HCT116 (cell line): ENCODE measurements around the gene MOV10. TPM values are rescaled to one million over a fixed set of nuclear protein-coding genes. Genes with fewer than 3 reads are reported as not detected.

Experiments used
- ATAC-seq: fragments of 200-7000 bp; cut with Tn5 transposase; 2 replicates; pipeline ENCODE4 v1.9.1; 2020; ENCODE audit warnings: mild to moderate bottlenecking, moderate library complexity
- BruUV-seq: library from RNA; stranded (reverse); fragments of 400-500 nt; replicated peaks from 2 replicates; lab custom pipeline; 2021; lab: Mats Ljungman, UMichigan
- CTCF ChIA-PET: fragments of 300-600 bp; sonication (Branson Sonifier 250); formaldehyde crosslinking; loops from one replicate; lab custom pipeline; 2021; ENCODE audit warnings: antibody characterized with exemption; lab: Charles Lee
- POLR2A ChIA-PET: fragments of 300-600, 350-600 bp; sonication (Branson Sonifier 250); formaldehyde crosslinking; loops from one replicate; lab custom pipeline; 2021; ENCODE audit warnings: antibody characterized with exemption; lab: Charles Lee
- RAD21 ChIA-PET, 2 experiments: fragments of 300-600 bp; sonication (Branson Sonifier 250); formaldehyde crosslinking; loops; one replicate each; lab custom pipeline; 2023; ENCODE audit warnings: low total read pairs in 2 of 2; ENCODE audit not compliant: uncharacterized antibody in 2 of 2, unreplicated experiment in 2 of 2, low non-redundant PET in 1 of 2; lab: Charles Lee
- DNase-seq: peaks from one replicate; pipeline ENCODE4 v3.0.0-alpha.2; 2010; ENCODE audit warnings: low read depth, low spot score
- H2AFZ ChIP-seq: fragments of 200-600 bp; shearing (Covaris generic), sonication (generic); 2 replicates; pipeline ENCODE4 v1.6.1; 2017; ENCODE audit warnings: low read depth, mixed run types, mixed read lengths, antibody characterized with exemption, low read length; ENCODE audit not compliant: poor library complexity, severe bottlenecking
- H3K27ac ChIP-seq: 2 replicates; pipeline ENCODE4 v1.5.1; 2012; ENCODE audit warnings: low read depth, low read length
- H3K27me3 ChIP-seq: fragments of 200-600 bp; sonication (generic); 2 replicates; pipeline ENCODE4 v1.6.1; 2016; ENCODE audit warnings: mixed run types, low read length, mixed read lengths; ENCODE audit not compliant: insufficient read depth
- H3K36me3 ChIP-seq, 2 experiments: fragments of 200-500 bp in 1 of 2; fragments of 200-600 bp in 1 of 2; sonication (Bioruptor generic) in 1 of 2; sonication (generic) in 1 of 2; 2 replicates each; pipeline versions ENCODE4 v1.5.1 to v1.6.1; 2014 to 2016; ENCODE audit warnings: low read length in 2 of 2, inconsistent platforms in 1 of 2, mixed read lengths in 1 of 2, mixed run types in 1 of 2; ENCODE audit not compliant: insufficient read depth in 2 of 2, control insufficient read depth in 1 of 2
- H3K4me1 ChIP-seq, 2 experiments: fragments of 200-600 bp in 1 of 2; sonication (generic) in 1 of 2; 2 replicates each; pipeline versions ENCODE4 v1.5.1 to v1.6.1; 2012 to 2017; ENCODE audit warnings: low read length in 2 of 2, inconsistent platforms in 1 of 2, mild to moderate bottlenecking in 1 of 2, mixed read lengths in 1 of 2, mixed run types in 1 of 2, moderate library complexity in 1 of 2; ENCODE audit not compliant: insufficient read depth in 2 of 2, control insufficient read depth in 1 of 2
- H3K4me2 ChIP-seq: fragments of 200-600 bp; sonication (generic); 2 replicates; pipeline ENCODE4 v1.6.1; 2017; ENCODE audit warnings: mixed run types, low read length, mixed read lengths
- H3K4me3 ChIP-seq, 2 experiments: fragments of 200-600 bp in 1 of 2; sonication (generic) in 1 of 2; replicated peaks in 1 of 2; 2 replicates each; pipeline ENCODE4 v1.5.1; 2011 to 2016; ENCODE audit warnings: low read length in 2 of 2, control low read depth in 1 of 2, low read depth in 1 of 2, mild to moderate bottlenecking in 1 of 2, mixed read lengths in 1 of 2, mixed run types in 1 of 2
- H3K79me2 ChIP-seq: fragments of 200-600 bp; sonication (generic); 2 replicates; pipeline ENCODE4 v1.6.1; 2017; ENCODE audit warnings: mild to moderate bottlenecking, mixed run types, low read length, moderate library complexity, mixed read lengths; ENCODE audit not compliant: insufficient read depth
- H3K9ac ChIP-seq: fragments of 200-600 bp; sonication (generic); 2 replicates; pipeline ENCODE4 v1.6.1; 2016; ENCODE audit warnings: low read length, mixed read lengths
- H3K9me2 ChIP-seq: fragments of 200-600 bp; sonication (generic), shearing (Covaris generic); 2 replicates; pipeline ENCODE4 v1.6.1; 2017; ENCODE audit warnings: mixed run types, mild to moderate bottlenecking, moderate library complexity; ENCODE audit not compliant: insufficient read depth
- H3K9me3 ChIP-seq, 2 experiments: fragments of 200-500 bp in 1 of 2; fragments of 200-600 bp in 1 of 2; sonication (Bioruptor generic) in 1 of 2; sonication (generic) in 1 of 2; 2 replicates each; pipeline ENCODE4 v1.6.1; 2014 to 2017; ENCODE audit warnings: low read length in 2 of 2, mixed read lengths in 2 of 2, inconsistent platforms in 1 of 2, low read depth in 1 of 2, mild to moderate bottlenecking in 1 of 2, mixed run types in 1 of 2, moderate library complexity in 1 of 2; ENCODE audit not compliant: control insufficient read depth in 1 of 2, insufficient read depth in 1 of 2
- H4K20me1 ChIP-seq: fragments of 200-600 bp; sonication (generic), shearing (Covaris generic); 2 replicates; pipeline ENCODE4 v1.6.1; 2017; ENCODE audit warnings: mixed run types, mild to moderate bottlenecking, moderate library complexity; ENCODE audit not compliant: insufficient read depth
- ATF3 ChIP-seq: IDR thresholded peaks from 2 replicates; pipeline ENCODE4 v1.6.1; 2012
- CBX3 ChIP-seq: IDR thresholded peaks from 2 replicates; pipeline ENCODE4 v1.6.1; 2012; ENCODE audit warnings: low read depth
- CEBPB ChIP-seq: IDR thresholded peaks from 2 replicates; pipeline ENCODE4 v1.6.1; 2012; ENCODE audit warnings: low read depth
- CTCF ChIP-seq, 3 experiments: fragments of 200-600 bp in 1 of 3; sonication (generic) in 1 of 3; IDR thresholded peaks in 2 of 3; conservative IDR thresholded peaks in 1 of 3; 2 replicates each; pipeline ENCODE4 v1.5.1; 2012 to 2017; ENCODE audit warnings: low read depth in 2 of 3, low read length in 2 of 3, antibody characterized with exemption in 1 of 3, borderline replicate concordance in 1 of 3, control low read depth in 1 of 3, mild to moderate bottlenecking in 1 of 3, mixed read lengths in 1 of 3, mixed run types in 1 of 3, moderate library complexity in 1 of 3; ENCODE audit not compliant: insufficient read depth in 1 of 3
- EGR1 ChIP-seq: IDR thresholded peaks from 2 replicates; pipeline ENCODE4 v1.6.1; 2012; ENCODE audit warnings: low read depth
- ELF1 ChIP-seq: IDR thresholded peaks from 2 replicates; pipeline ENCODE4 v1.6.1; 2012; ENCODE audit warnings: low read depth, borderline replicate concordance
- EZH2 ChIP-seq: fragments of 200-600 bp; sonication (generic); IDR thresholded peaks from 2 replicates; pipeline ENCODE4 v1.6.1; 2017; ENCODE audit warnings: antibody characterized with exemption, mixed run types
- EZH2phosphoT487 ChIP-seq: fragments of 200-600 bp; IDR thresholded peaks from 2 replicates; pipeline ENCODE4 v1.6.1; 2018; ENCODE audit warnings: antibody characterized with exemption, borderline replicate concordance
- JUND ChIP-seq: IDR thresholded peaks from 2 replicates; pipeline ENCODE4 v1.6.1; 2012
- MAX ChIP-seq: IDR thresholded peaks from 2 replicates; pipeline ENCODE4 v1.6.1; 2012
- POLR2AphosphoS5 ChIP-seq: IDR thresholded peaks from 2 replicates; pipeline ENCODE4 v1.6.1; 2011; ENCODE audit warnings: mild to moderate bottlenecking, low read depth, low read length, moderate library complexity
- RAD21 ChIP-seq: IDR thresholded peaks from 2 replicates; pipeline ENCODE4 v1.6.1; 2012; ENCODE audit warnings: low read depth, mild to moderate bottlenecking
- REST ChIP-seq: IDR thresholded peaks from 2 replicates; pipeline ENCODE4 v1.6.1; 2012; ENCODE audit warnings: low read depth
- SIN3A ChIP-seq: IDR thresholded peaks from 2 replicates; pipeline ENCODE4 v1.6.1; 2012; ENCODE audit warnings: low read depth
- SRF ChIP-seq: IDR thresholded peaks from 2 replicates; pipeline ENCODE4 v1.6.1; 2012; ENCODE audit warnings: low read depth
- TCF7L2 ChIP-seq: IDR thresholded peaks from 2 replicates; pipeline ENCODE4 v1.7.0; 2011; ENCODE audit warnings: borderline replicate concordance, inconsistent platforms; ENCODE audit not compliant: insufficient read depth, insufficient read length; ENCODE audit errors: extremely low read depth
- YY1 ChIP-seq: IDR thresholded peaks from 2 replicates; pipeline ENCODE4 v1.6.1; 2011; ENCODE audit warnings: low read length, low read depth, moderate library complexity, mild to moderate bottlenecking; ENCODE audit not compliant: insufficient replicate concordance; ENCODE audit errors: extremely low read depth
- ZBTB33 ChIP-seq: IDR thresholded peaks from 2 replicates; pipeline ENCODE4 v1.6.1; 2011; ENCODE audit warnings: mild to moderate bottlenecking, low read length, moderate library complexity; ENCODE audit not compliant: insufficient replicate concordance; ENCODE audit errors: extremely low read depth
- ZNF274 ChIP-seq: fragments of 200-500 bp; sonication (Bioruptor generic); IDR thresholded peaks from 2 replicates; pipeline ENCODE4 v1.6.1; 2014; ENCODE audit warnings: mild to moderate bottlenecking, low read depth, low read length, inconsistent platforms
- intact Hi-C: fragments of 100-400 bp; cut with micrococcal nuclease; formaldehyde crosslinking; loops from 2 replicates; pipeline ENCODE4 v1.10.0; 2022
- total RNA-seq: library from RNA; stranded (reverse); gene quantifications from one replicate; pipeline ENCODE4 v1.2.1, GENCODE V29; 2021; ENCODE audit not compliant: unreplicated experiment

MOV10 gene
- total RNA-seq, 1 experiment from 2014 or later = 109 TPM

GRCh38 chr1:112748396-112748795, 73.9 kb downstream of the MOV10 start:
- no peaks in the 10 kb centered on the region for H3K4me1 ChIP-seq
- ChIA-PET POLR2A (no interaction called here), RAD21 (no interaction called here), CTCF (no interaction called here)
- H3K79me2 ChIP-seq = no peaks in the 10 kb centered on the region
- no peaks in the 10 kb centered on the region for H3K9me3 ChIP-seq
- intact Hi-C loops = no loop called here
- ATAC-seq (no peak), DNase-seq (no peak)
- no peak for TF ChIP-seq CTCF (IDR thresholded peaks at IDR 0.05 in 2 of 3, conservative IDR thresholded peaks at IDR 0.05 in 1 of 3; ENCODE audit: borderline replicate concordance in 1 of 3, insufficient read depth in 1 of 3, low read depth in 2 of 3, low read length in 2 of 3)
- no peak for TF ChIP-seq EZH2
- no peak for TF ChIP-seq SIN3A
- no peak for TF ChIP-seq CEBPB
- TF ChIP-seq MAX = no peak
- TF ChIP-seq ZBTB33 = no peak
- no peak for TF ChIP-seq TCF7L2
- TF ChIP-seq REST = no peak
- TF ChIP-seq ATF3 = no peak
- TF ChIP-seq CBX3 = no peak
- TF ChIP-seq ZNF274 = no peak
- no peak for TF ChIP-seq SRF
- no peak for TF ChIP-seq ELF1
- TF ChIP-seq POLR2AphosphoS5 = no peak
- TF ChIP-seq JUND = no peak
- TF ChIP-seq RAD21 = no peak
- TF ChIP-seq YY1 = no peak
- TF ChIP-seq EZH2phosphoT487 = no peak
- TF ChIP-seq EGR1 = no peak
- no peaks in the 10 kb centered on the region for H4K20me1 ChIP-seq
- H3K9ac ChIP-seq = no peak overlapping the region
- H3K27me3 ChIP-seq = no peaks in the 10 kb centered on the region
- H2AFZ ChIP-seq = no peak overlapping the region
- no peaks in the 10 kb centered on the region for H3K9me2 ChIP-seq
- H3K4me3 ChIP-seq = no peak overlapping the region
- no TSS peak for BruUV-seq
- H3K27ac ChIP-seq = no peak overlapping the region
- no peak overlapping the region for H3K4me2 ChIP-seq
- H3K36me3 ChIP-seq = no peaks in the 10 kb centered on the region
